AG09309 (cell line): ENCODE data around the gene SASS6.

Experiments used
- DNase-seq: peaks from one replicate; pipeline ENCODE4 v3.0.0-alpha.2; 2010; ENCODE audit warnings: low read depth
- H3K4me3 ChIP-seq: 2 replicates; pipeline ENCODE4 v1.5.1; 2011; ENCODE audit warnings: mild to moderate bottlenecking, low read depth, low read length, moderate library complexity; ENCODE audit not compliant: control insufficient read depth
- TF ChIP-seq, protein P1 (sequence below): IDR thresholded peaks from 2 replicates; pipeline ENCODE4 v1.5.1; 2011; ENCODE audit warnings: mild to moderate bottlenecking, low read depth, low read length, inconsistent platforms; ENCODE audit not compliant: insufficient read depth, control insufficient read depth; ENCODE audit errors: missing control alignments

The SASS6 gene

DNA sequence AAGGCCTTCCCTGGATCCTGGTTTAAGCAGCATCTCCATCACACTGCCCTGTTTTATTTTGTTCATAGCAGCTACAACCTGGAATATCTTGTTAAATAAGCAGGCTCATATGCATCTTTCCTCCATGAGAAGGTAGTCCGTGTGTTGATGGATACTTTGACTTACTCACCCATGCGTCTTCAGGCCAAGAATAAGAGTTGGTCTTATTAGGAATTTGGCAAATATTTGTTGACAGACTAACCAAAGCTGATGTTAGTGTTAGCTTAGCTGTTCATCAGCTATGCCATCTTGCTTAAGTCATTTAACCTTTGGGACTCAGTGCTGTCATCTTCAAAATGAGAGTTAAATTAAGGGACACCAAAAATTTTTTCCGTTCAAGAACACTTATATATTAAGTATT lies 59.2 kb downstream of the SASS6 start:
- H3K4me3 ChIP-seq = no peak overlapping the region
- DNase-seq = no peak
- TF ChIP-seq, protein P1, sequence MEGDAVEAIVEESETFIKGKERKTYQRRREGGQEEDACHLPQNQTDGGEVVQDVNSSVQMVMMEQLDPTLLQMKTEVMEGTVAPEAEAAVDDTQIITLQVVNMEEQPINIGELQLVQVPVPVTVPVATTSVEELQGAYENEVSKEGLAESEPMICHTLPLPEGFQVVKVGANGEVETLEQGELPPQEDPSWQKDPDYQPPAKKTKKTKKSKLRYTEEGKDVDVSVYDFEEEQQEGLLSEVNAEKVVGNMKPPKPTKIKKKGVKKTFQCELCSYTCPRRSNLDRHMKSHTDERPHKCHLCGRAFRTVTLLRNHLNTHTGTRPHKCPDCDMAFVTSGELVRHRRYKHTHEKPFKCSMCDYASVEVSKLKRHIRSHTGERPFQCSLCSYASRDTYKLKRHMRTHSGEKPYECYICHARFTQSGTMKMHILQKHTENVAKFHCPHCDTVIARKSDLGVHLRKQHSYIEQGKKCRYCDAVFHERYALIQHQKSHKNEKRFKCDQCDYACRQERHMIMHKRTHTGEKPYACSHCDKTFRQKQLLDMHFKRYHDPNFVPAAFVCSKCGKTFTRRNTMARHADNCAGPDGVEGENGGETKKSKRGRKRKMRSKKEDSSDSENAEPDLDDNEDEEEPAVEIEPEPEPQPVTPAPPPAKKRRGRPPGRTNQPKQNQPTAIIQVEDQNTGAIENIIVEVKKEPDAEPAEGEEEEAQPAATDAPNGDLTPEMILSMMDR = no peak

DNA sequence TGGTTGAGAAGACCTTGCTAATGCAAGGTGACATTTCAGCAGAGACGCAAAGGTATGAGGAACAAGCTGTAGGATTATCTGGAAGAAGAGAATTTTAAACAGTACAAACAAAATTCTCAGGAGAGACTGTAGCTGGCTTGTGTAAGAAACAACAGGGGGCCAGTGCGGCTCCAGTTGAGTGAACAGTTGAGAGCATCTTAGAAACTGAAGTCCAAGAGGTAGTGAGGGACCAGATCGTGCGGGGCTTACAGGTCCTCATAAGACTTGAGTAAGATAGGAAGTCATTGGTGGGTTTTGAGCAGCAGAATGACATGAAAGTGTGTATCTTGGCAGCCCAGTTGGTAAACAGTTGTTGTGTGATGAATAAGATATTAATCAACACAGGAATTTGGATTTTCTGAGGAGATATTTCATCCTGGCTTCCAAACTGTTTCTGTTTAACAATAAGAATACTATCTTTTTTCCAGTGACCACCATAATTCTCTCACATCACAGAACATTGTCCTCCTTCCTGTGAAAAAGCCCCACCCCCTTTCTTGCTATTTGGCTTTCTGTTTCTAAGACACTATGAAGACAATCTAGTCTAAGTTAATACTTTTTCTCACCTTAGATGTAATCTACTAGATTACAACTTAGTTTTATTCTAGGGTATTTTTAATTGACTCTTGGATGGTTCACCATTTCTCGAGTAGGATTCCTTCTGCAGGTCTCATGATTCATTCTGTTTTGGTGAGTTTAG lies 62.4 kb downstream of the SASS6 start:
- no peak overlapping the region for H3K4me3 ChIP-seq
- DNase-seq = no peak

DNA sequence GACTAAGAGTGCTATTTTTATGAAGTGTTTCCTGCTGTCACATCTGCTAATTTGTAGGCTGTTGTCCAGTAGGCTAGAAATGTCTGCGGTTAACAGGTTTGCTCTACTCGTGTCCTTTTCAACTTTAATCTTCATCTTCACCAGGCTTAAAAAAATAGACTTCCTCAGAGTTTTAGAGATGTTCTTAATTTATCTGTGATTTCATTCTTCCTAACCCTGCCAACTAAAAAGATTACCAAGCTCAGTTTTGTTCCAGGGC lies 66.8 kb downstream of the SASS6 start:
- TF ChIP-seq, protein P1 = no peak
- no peak overlapping the region for H3K4me3 ChIP-seq
- no peak for DNase-seq

More for the DNA sequence above, 62.4 kb downstream of the SASS6 start:
- TF ChIP-seq, protein P1 = no peak

DNA sequence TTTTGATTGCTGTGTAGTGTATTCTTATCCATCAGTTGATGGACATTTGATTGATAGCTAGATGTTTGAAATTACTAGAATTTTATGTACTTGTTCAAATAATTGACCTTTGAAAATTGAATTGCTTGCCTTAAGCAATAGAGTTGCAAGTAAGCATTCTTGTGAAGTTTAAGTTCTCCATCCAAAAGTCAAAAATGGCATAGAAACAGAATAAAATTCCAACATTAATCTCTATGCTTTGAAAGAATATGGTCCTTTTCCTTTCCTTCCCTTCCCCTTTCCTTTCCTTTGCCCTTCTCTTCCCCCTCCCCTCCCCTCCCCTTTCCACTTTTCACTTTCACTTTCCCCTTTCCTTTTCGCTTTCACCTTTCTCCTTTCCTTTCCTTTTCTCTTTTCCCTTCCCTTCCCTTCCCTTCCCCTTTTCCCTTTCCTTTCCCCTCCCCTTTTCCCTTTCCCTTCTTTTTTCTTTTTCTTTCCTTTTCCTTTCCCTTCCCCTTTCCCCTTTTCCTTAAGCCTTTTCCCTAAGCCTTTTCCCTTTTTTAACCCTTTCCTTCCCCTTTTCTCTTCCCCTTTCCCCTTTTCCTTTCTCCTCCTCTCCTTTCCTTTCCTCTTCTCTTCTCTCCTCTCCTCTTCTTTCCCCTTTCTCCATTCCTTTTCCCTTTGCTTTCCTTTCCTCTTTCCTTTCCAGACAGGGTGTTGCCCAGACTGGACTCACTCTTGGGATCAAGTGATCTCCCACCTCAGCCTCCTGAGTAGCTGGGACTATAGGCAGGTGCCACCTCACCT lies 67.4 kb downstream of the SASS6 start:
- TF ChIP-seq, protein P1 = no peak
- no peak for DNase-seq
- H3K4me3 ChIP-seq = no peak overlapping the region

DNA sequence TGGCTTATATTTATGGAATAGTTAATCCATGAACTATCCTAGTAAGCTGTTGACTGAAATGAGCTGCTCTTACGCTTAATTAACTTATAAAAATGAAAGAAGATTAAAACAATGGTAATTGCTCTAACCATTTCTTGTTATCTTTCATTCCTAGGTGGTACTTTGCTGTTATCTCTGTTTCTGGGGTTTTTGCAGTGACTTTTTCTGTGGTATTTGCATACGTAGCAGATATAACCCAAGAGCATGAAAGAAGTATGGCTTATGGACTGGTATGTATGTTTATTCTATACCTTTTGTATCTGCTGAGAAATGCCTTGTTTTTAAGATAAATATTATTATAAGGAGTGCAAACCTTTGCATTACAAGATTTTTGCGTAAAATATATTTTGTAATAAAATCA lies 71.0 kb downstream of the SASS6 start:
- TF ChIP-seq, protein P1 = no peak
- no peak overlapping the region for H3K4me3 ChIP-seq
- DNase-seq = no peak

DNA sequence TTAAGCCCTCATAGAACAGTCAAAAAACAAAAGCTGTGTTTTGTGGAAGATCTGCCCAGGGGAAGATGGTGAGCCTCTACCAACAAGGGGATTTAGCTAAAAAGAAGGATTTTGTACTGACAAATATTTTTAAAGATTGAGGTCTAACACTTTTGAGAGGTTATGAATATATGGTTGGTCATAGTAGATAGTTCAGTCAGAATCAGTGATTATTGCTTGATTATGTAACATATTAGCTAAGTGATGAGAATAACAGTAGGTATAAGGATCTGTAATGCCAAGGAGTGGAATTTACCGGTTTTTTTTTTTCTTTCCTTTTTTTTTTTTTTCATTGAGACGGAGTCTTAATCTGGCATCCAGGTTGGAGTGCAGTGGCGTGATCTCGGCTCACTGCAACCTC lies 79.0 kb downstream of the SASS6 start:
- no peak overlapping the region for H3K4me3 ChIP-seq
- TF ChIP-seq, protein P1 = no peak
- DNase-seq = no peak

DNA sequence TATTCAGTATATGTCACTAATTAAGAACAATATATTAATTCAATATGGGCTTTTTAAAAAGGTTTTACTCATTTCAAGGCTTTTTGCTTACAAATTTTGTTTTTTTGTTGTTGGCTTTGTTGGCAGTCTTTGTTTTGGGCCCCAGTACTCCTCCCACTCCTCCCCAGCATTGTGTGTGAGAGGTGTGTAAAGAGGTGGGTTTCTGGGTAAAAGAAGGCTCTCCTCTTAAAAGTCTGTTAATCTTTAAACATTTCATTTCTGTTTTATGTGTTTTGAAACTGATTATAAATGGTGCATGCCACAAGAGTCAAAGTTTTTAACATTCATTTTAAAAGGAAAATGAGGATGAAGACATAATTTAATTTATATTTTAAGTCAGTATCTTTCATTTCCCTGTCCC lies 79.6 kb downstream of the SASS6 start:
- H3K4me3 ChIP-seq = no peak overlapping the region
- DNase-seq = no peak
- TF ChIP-seq, protein P1 = no peak
